Left forelimb (tissue), 1 donor: ENCODE data around the gene WDR70.
"Not testable (repeated sequence)": the region's sequence is repeated elsewhere in the genome, so short reads cannot be mapped to it uniquely, and the experiment has no call there.

ENCODE experiments used
- DNase-seq: peaks from one replicate; pipeline ENCODE4 v3.0.0-alpha.2; 2018; ENCODE audit warnings: low spot score

The WDR70 gene

GRCh38 chr5:37685816-37686215, 306.7 kb downstream of the WDR70 start:
- no peak for DNase-seq

- DNase-seq: not testable (repeated sequence)
Measured at GRCh38 chr5:37688925-37689324, 309.8 kb downstream of the WDR70 start.

GRCh38 chr5:37694333-37694732, 315.2 kb downstream of the WDR70 start:
- not testable (repeated sequence) for DNase-seq

- no peak for DNase-seq
Measured at GRCh38 chr5:37694867-37695266, 315.7 kb downstream of the WDR70 start.

GRCh38 chr5:37695647-37696046, 316.5 kb downstream of the WDR70 start:
- DNase-seq: no peak

- no peak for DNase-seq
Measured at GRCh38 chr5:37696190-37697021, 317.3 kb downstream of the WDR70 start.

GRCh38 chr5:37701868-37702267, 322.8 kb downstream of the WDR70 start:
- DNase-seq: no peak

GRCh38 chr5:37703841-37704241, 324.7 kb downstream of the WDR70 start:
- DNase-seq: no peak

- no peak for DNase-seq
Measured at GRCh38 chr5:37704406-37704805, 325.3 kb downstream of the WDR70 start.

- no peak for DNase-seq
Measured at GRCh38 chr5:37709020-37709419, 329.9 kb downstream of the WDR70 start.

GRCh38 chr5:37710965-37711364, 331.8 kb downstream of the WDR70 start:
- no peak for DNase-seq

- no peak for DNase-seq
Measured at GRCh38 chr5:37712750-37713149, 333.6 kb downstream of the WDR70 start.

- no peak for DNase-seq
Measured at GRCh38 chr5:37714756-37715155, 335.6 kb downstream of the WDR70 start.

GRCh38 chr5:37715361-37715760, 336.2 kb downstream of the WDR70 start:
- DNase-seq: no peak

GRCh38 chr5:37715992-37716391, 336.9 kb downstream of the WDR70 start:
- DNase-seq: no peak

GRCh38 chr5:37716405-37716804, 337.3 kb downstream of the WDR70 start:
- DNase-seq: no peak

GRCh38 chr5:37717276-37717612, 338.1 kb downstream of the WDR70 start:
- DNase-seq: no peak

- DNase-seq: no peak
Measured at GRCh38 chr5:37717613-37718431, 338.7 kb downstream of the WDR70 start.

- DNase-seq: no peak
Measured at GRCh38 chr5:37720550-37720952, 341.4 kb downstream of the WDR70 start.

GRCh38 chr5:37721447-37721871, 342.3 kb downstream of the WDR70 start:
- DNase-seq: no peak

GRCh38 chr5:37722236-37723161, 343.4 kb downstream of the WDR70 start:
- DNase-seq: no peak
